Esophagus squamous epithelium (tissue), 5 donors: ENCODE results near the gene RSPH6A. TPM values are rescaled to one million over a fixed set of nuclear protein-coding genes. Genes with fewer than 3 reads are reported as not detected.
"Not testable (repeated sequence)": the region's sequence is repeated elsewhere in the genome, so short reads cannot be mapped to it uniquely, and the experiment has no call there.

Source experiments
- DNase-seq: peaks from one replicate; lab custom pipeline; 2025; lab: John Stamatoyannopoulos, UW
- H3K27ac ChIP-seq, 4 donors: fragments of 200-600 bp; sonication (generic); one replicate each; pipeline ENCODE4 v1.5.1; 2016 to 2019; ENCODE audit warnings: mild to moderate bottlenecking in 1 of 4
- H3K27me3 ChIP-seq, 4 donors: fragments of 200-600 bp; sonication (generic); 1 replicate in 3 of 4; 2 replicates in 1 of 4; pipeline versions ENCODE4 v1.5.1 to v1.6.0; 2017 to 2021; ENCODE audit warnings: antibody characterized with exemption in 1 of 4
- H3K36me3 ChIP-seq, 3 donors: fragments of 200-600 bp; sonication (generic); one replicate each; pipeline ENCODE4 v1.5.1; 2016 to 2019
- H3K4me1 ChIP-seq, 3 donors: fragments of 200-600 bp; sonication (generic); one replicate each; pipeline ENCODE4 v1.5.1; 2017 to 2019
- H3K4me3 ChIP-seq, 4 donors: fragments of 200-600 bp; sonication (generic); 1 replicate in 3 of 4; 2 replicates in 1 of 4; pipeline ENCODE4 v1.5.1; 2016 to 2019; ENCODE audit warnings: mild to moderate bottlenecking in 2 of 4, moderate library complexity in 1 of 4
- H3K9me3 ChIP-seq, 3 donors: fragments of 200-600 bp; sonication (generic); one replicate each; pipeline ENCODE4 v1.5.1; 2016 to 2019
- POLR2A ChIP-seq, 4 donors: fragments of 450-650 bp; IDR thresholded peaks; one replicate each; pipeline ENCODE4 v1.6.1; 2017; ENCODE audit warnings: antibody characterized with exemption in 4 of 4, mild to moderate bottlenecking in 4 of 4, moderate library complexity in 3 of 4
- WGBS, 2 donors: methylation state at CpG; one replicate each; pipeline ENCODE4 v1.1.5; 2018; 5-methylcytosine and 5-hydroxymethylcytosine counted together
- intact Hi-C: fragments of 100-400 bp; cut with DNase I; formaldehyde crosslinking; loops from one replicate; pipeline ENCODE4 v1.15.0; 2022
- total RNA-seq, 4 donors: library from RNA; depleted of rRNA; stranded (reverse); fragments of >200 nt; gene quantifications; one replicate each; pipeline ENCODE4 v1.1.0, GENCODE V29; 2016
- TF ChIP-seq, protein P1 (sequence below), 6 experiments: fragments of 450-650 bp in 4 of 6; fragments of 200-600 bp in 2 of 6; sonication (generic) in 2 of 6; IDR thresholded peaks; one replicate each; pipeline ENCODE4 v1.5.1; 2016 to 2019; ENCODE audit warnings: antibody characterized with exemption in 6 of 6, mild to moderate bottlenecking in 4 of 6, moderate library complexity in 4 of 6
- donor health status: DM: yes; HTN: yes; CAD: no.

The RSPH6A gene
- total RNA-seq, 4 donors from 2014 or later, result 0.19 TPM; not detected in 3

DNA sequence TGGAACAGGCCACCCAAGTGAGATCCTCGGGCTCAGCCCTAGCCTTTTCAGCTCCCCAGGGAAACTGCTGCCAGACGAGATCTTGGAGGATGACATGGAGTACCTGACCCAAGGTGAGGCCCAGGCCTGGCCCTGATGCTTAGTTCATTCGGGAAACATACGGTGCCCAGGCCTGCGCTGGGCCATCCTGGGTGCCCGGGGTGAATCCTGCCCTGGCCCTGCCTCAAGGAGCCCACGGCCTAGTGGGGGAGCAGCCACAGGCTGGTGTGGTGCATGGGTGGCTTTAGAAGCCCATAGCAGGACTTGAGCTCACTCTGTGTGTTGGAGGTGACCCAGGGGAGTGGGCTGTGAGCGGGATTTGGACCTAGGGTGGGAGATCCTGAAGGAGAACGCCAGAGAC lies 56.2 kb downstream of the RSPH6A start:
- WGBS, 2 donors, result 70 to 76% methylated on average over 2 to 3 of the region's 9 CpGs
- intact Hi-C loops, result no loop called here
- H3K4me3 ChIP-seq, result no peak overlapping the region

DNA sequence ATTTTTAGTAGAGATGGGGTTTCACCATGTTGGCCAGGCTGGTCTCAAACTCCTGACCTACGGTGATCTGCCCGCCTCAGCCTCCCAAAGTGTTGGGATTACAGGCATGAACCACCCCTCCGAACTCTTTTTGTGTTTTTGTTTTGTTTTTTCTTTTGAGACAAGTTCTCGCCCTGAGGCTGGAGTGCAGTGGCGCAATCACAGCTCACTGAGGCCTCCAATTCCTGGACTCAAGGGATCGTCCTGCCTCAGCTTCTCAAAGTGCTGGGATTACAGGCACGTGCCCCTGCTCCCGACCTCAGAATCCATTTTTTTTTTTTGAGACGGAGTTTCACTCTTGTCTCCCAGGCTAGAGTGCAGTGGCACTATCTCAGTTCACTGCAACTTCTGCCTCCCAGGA lies 57.4 kb downstream of the RSPH6A start:
- intact Hi-C loops, result no loop called here
- Histone ChIP-seq H3K4me3 (no peak overlapping the region), H3K9me3 (no peaks in the 10 kb centered on the region), H3K4me1 (peaks cover 0 to 10% (median 0%) of the 10 kb centered on the region in 3 donors), H3K27ac (no peak overlapping the region), H3K36me3 (no peaks in the 10 kb centered on the region), H3K27me3 (peaks cover 0 to 7% (median 0%) of the 10 kb centered on the region in 4 donors)
- no peak for TF ChIP-seq POLR2A (IDR thresholded peaks at IDR 0.05)
- TF ChIP-seq, protein P1, sequence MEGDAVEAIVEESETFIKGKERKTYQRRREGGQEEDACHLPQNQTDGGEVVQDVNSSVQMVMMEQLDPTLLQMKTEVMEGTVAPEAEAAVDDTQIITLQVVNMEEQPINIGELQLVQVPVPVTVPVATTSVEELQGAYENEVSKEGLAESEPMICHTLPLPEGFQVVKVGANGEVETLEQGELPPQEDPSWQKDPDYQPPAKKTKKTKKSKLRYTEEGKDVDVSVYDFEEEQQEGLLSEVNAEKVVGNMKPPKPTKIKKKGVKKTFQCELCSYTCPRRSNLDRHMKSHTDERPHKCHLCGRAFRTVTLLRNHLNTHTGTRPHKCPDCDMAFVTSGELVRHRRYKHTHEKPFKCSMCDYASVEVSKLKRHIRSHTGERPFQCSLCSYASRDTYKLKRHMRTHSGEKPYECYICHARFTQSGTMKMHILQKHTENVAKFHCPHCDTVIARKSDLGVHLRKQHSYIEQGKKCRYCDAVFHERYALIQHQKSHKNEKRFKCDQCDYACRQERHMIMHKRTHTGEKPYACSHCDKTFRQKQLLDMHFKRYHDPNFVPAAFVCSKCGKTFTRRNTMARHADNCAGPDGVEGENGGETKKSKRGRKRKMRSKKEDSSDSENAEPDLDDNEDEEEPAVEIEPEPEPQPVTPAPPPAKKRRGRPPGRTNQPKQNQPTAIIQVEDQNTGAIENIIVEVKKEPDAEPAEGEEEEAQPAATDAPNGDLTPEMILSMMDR (IDR thresholded peaks at IDR 0.05), result no peak
- DNase-seq, result no peak
- WGBS, 2 donors, result 54 to 62% methylated on average over 9 of the region's 9 CpGs

More for the DNA sequence above, 56.2 kb downstream of the RSPH6A start:
- Histone ChIP-seq H3K27me3 (peaks cover 0 to 7% (median 0%) of the 10 kb centered on the region in 4 donors), H3K9me3 (no peaks in the 10 kb centered on the region), H3K27ac (no peak overlapping the region), H3K36me3 (no peaks in the 10 kb centered on the region), H3K4me1 (peaks cover 0 to 18% (median 2%) of the 10 kb centered on the region in 3 donors)
- no peak for DNase-seq
- TF ChIP-seq, protein P1 (IDR thresholded peaks at IDR 0.05), result no peak
- TF ChIP-seq POLR2A (IDR thresholded peaks at IDR 0.05), result no peak

DNA sequence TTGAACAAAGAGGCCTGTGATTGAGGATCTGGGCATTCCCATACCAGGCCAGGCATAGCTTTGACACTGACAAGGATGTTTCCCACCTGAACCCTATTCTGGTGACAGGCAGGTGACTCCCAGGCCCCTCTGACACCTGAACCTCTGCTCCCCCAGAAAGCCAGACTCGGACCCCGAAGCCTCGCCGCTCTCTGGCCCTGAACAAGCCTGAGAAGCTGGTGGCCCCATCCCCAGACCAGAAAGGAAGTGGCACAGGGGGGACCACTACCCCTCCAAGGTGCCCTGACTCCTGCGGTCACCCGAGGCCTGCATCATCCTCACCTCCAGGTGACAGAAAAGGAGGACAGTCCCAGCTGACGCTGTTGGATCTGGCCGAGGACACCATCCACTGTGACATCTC lies 60.8 kb downstream of the RSPH6A start:
- TF ChIP-seq POLR2A (IDR thresholded peaks at IDR 0.05), result no peak
- TF ChIP-seq, protein P1 (IDR thresholded peaks at IDR 0.05), result no peak
- H3K27me3 ChIP-seq, result peaks cover 0 to 7% (median 0%) of the 10 kb centered on the region in 4 donors
- H3K27ac ChIP-seq, result no peak overlapping the region
- no peak for DNase-seq
- no peaks in the 10 kb centered on the region for H3K36me3 ChIP-seq
- intact Hi-C loops, result no loop called here
- no peaks in the 10 kb centered on the region for H3K9me3 ChIP-seq
- 96% methylated on average over 4 of the region's 8 CpGs; no CpG with 5 or more reads in 1 of the 2 donors for WGBS, 2 donors
- peaks cover 0 to 6% (median 0%) of the 10 kb centered on the region in 3 donors for H3K4me1 ChIP-seq
- H3K4me3 ChIP-seq, result no peak overlapping the region

DNA sequence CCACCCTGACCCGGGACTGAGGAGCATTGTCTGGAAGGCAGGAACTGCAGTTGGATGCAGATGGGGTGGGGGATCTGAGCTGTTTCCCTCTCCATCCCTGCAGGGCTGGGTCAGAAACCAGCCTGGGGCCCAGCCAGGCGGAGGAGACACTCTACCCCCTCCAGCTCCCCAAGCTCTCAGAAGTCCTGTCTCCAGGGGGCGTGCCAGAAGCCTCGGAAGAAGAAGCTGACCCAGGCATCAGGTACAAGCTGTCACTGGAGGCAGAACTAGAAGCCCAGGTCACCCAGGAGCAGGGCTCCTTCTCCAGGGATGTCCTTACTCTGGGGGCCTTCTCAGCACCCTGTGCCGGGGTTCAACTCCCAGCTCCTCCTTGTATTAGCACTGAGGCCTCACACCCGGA lies 61.6 kb downstream of the RSPH6A start:
- DNase-seq, result no peak
- intact Hi-C loops, result no loop called here

DNA sequence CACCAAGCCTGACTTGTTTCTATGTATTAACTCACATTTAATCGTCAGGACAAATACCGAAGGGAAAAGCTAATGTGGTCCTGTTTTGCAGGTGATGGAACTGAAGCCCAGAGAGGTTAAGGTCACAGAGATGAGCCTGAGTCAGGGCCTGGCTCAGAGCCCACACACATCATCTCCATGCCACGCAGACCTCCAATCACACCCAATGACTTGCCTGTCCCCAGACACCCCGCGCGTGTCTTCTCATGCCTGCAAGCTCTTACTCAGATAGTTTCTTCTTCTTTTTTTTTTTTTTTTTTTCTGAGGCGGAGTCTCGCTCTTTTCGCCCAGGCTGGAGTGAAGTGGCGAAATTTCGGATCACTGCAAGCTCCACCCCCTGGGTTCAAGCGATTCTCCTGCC lies 62.5 kb downstream of the RSPH6A start:
- peak overlapping the region in 1 of 4 donors; percentile 46 for H3K27ac ChIP-seq
- DNase-seq, result no peak
- intact Hi-C loops, result no loop called here
- peaks cover 0 to 6% (median 0%) of the 10 kb centered on the region in 3 donors for H3K4me1 ChIP-seq
- no peaks in the 10 kb centered on the region for H3K9me3 ChIP-seq
- no peak overlapping the region for H3K4me3 ChIP-seq
- no peaks in the 10 kb centered on the region for H3K36me3 ChIP-seq
- TF ChIP-seq POLR2A (IDR thresholded peaks at IDR 0.05), result no peak
- TF ChIP-seq, protein P1 (IDR thresholded peaks at IDR 0.05), result no peak
- 20 to 57% methylated on average over 10 to 12 of the region's 12 CpGs for WGBS, 2 donors
- no peaks in the 10 kb centered on the region for H3K27me3 ChIP-seq

More for the DNA sequence above, 61.6 kb downstream of the RSPH6A start:
- Histone ChIP-seq H3K27ac (no peak overlapping the region), H3K9me3 (no peaks in the 10 kb centered on the region), H3K27me3 (peaks cover 0 to under 1% (median 0%) of the 10 kb centered on the region in 4 donors), H3K4me3 (no peak overlapping the region), H3K4me1 (peaks cover 0 to 6% (median 0%) of the 10 kb centered on the region in 3 donors), H3K36me3 (no peaks in the 10 kb centered on the region)
- no peak for TF ChIP-seq POLR2A (IDR thresholded peaks at IDR 0.05)
- TF ChIP-seq, protein P1 (IDR thresholded peaks at IDR 0.05), result no peak
- WGBS, 2 donors, result 73 to 100% methylated on average over 2 to 3 of the region's 6 CpGs

DNA sequence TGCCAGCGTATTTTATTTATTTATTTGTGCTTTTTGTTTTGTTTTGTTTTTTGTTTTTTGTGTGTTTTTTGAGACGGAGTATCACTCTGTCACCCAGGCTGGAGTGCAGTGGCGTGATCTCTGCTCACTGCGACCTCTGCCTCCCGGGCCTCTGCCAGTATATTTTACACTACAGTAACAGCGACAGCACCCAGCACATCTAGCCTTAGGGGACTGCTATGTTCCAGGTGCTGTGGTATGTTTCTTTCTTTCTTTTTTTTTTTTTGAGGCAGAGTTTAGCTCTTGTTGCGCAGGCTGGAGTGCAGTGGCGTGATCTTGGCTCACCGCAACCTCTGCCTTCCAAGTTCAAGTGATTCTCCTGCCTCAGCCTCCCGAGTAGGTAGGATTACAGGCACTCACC lies 63.6 kb downstream of the RSPH6A start:
- H3K4me1 ChIP-seq, H3K36me3 ChIP-seq, intact Hi-C loops, H3K27ac ChIP-seq, H3K9me3 ChIP-seq, DNase-seq, H3K4me3 ChIP-seq, H3K27me3 ChIP-seq: not testable (repeated sequence)
- 84 to 85% methylated on average over 10 of the region's 10 CpGs for WGBS, 2 donors
